PC-9 (cell line): Measurements from ENCODE around the gene PGM2.

ENCODE experiments used
- EZH2 ChIP-seq: fragments of 200-600 bp; sonication (generic); IDR thresholded peaks from 2 replicates; pipeline ENCODE4 v1.8.0; 2017; ENCODE audit warnings: antibody characterized with exemption, low read depth
- TF ChIP-seq, protein P1 (sequence below): fragments of 200-600 bp; sonication (generic); conservative IDR thresholded peaks from 2 replicates; pipeline ENCODE4 v1.6.1; 2017; ENCODE audit warnings: mixed run types, antibody characterized with exemption, mild to moderate bottlenecking, moderate library complexity

DNA sequence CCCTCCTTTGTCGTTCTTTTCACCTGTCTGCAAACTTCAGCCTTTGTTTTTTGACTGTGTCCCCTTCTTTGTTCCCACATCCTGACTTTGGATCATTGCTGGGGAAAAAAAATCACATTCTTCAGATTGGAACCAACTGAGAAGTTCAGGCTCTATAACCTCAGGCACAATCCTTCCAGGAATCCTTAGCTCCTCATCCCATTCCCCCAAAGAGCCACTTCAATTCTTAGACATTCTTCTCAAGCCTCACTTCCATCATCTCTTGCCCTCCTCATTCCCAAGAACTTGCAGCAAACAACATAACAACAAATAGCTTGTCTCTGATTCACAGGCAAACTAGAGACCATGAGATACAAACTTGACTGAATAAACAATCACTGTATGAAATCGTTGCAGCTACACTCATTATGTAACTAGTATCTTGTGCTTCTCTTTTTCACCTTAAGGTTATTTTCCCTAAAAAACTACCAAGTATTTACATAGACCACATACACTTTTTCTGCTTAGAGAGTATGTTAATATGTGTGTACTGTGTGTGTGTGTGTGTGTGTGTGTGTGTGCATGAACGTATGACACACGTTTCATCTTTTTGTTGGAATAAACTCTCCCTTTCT, 26.4 kb upstream of the PGM2 start:
- TF ChIP-seq, protein P1, sequence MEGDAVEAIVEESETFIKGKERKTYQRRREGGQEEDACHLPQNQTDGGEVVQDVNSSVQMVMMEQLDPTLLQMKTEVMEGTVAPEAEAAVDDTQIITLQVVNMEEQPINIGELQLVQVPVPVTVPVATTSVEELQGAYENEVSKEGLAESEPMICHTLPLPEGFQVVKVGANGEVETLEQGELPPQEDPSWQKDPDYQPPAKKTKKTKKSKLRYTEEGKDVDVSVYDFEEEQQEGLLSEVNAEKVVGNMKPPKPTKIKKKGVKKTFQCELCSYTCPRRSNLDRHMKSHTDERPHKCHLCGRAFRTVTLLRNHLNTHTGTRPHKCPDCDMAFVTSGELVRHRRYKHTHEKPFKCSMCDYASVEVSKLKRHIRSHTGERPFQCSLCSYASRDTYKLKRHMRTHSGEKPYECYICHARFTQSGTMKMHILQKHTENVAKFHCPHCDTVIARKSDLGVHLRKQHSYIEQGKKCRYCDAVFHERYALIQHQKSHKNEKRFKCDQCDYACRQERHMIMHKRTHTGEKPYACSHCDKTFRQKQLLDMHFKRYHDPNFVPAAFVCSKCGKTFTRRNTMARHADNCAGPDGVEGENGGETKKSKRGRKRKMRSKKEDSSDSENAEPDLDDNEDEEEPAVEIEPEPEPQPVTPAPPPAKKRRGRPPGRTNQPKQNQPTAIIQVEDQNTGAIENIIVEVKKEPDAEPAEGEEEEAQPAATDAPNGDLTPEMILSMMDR, result no peak
- no peak for TF ChIP-seq EZH2
